HFFc6 (cell line): ENCODE data around the gene EXTL1. TPM values are rescaled to one million over a fixed set of nuclear protein-coding genes. Genes with fewer than 3 reads are reported as not detected.

Experiments
- DNase-seq: peaks from one replicate; pipeline ENCODE4 v3.0.0-alpha.2; 2018
- H3K27ac Mint-ChIP-seq: 2 replicates; pipeline ENCODE4 v1.8.0; 2020; ENCODE audit warnings: mild to moderate bottlenecking, mixed read lengths
- H3K27me3 Mint-ChIP-seq: 2 replicates; pipeline ENCODE4 v1.8.0; 2021; ENCODE audit warnings: mild to moderate bottlenecking, moderate library complexity, mixed read lengths; ENCODE audit not compliant: insufficient read depth
- H3K36me3 Mint-ChIP-seq: 2 replicates; pipeline ENCODE4 v1.8.0; 2021; ENCODE audit warnings: low read depth, mixed read lengths
- H3K4me1 Mint-ChIP-seq: 2 replicates; pipeline ENCODE4 v1.8.0; 2020; ENCODE audit warnings: low read depth, mixed read lengths
- H3K4me3 Mint-ChIP-seq: 2 replicates; pipeline ENCODE4 v1.8.0; 2020; ENCODE audit warnings: mild to moderate bottlenecking, moderate library complexity, mixed read lengths
- H3K9me3 Mint-ChIP-seq: 2 replicates; pipeline ENCODE4 v1.8.0; 2020; ENCODE audit warnings: mild to moderate bottlenecking, mixed read lengths
- CTCF ChIP-seq: fragments of 200-600 bp; sonication (generic); IDR thresholded peaks from 2 replicates; pipeline ENCODE4 v1.5.0; 2021; ENCODE audit warnings: antibody characterized with exemption, mild to moderate bottlenecking
- total RNA-seq, 6 experiments: library from RNA; stranded (reverse); fragmentation: NEBNext Ultra II Directional; extraction: Animal tissue kit (Norgen Biotek cat#: 25700); gene quantifications; 2 replicates in 1 of 6; 3 replicates in 5 of 6; pipeline ENCODE4 v1.2.3, GENCODE V29; 2021

EXTL1 gene
- total RNA-seq, 6 experiments from 2014 or later: 8.1 to 22.9 (median 9.4) TPM

DNA sequence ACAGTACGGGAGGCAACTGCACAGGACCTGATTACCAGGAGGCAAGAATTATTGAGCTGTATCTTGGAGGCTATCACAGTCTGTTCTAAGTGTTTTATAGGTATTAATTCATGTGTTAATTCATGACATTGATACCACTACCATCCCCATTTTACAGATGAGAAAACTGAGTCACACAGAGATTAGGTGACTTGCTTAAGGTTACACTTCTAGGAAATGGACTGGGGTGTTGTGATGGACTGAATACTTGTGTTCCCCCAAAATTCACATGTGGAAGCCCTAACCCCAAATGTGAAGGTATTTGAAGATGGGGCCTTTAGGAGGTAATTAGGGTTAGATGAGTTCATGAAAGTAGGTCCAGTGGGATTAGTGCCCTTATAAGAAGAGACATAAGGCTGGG is 55.9 kb downstream of the EXTL1 start:
- Mint-ChIP-seq H3K27ac (no peak overlapping the region), H3K4me1 (no peaks in the 10 kb centered on the region), H3K9me3 (no peaks in the 10 kb centered on the region), H3K36me3 (no peaks in the 10 kb centered on the region), H3K4me3 (no peak overlapping the region), H3K27me3 (peaks cover 47% of the 10 kb centered on the region)
- no peak for DNase-seq
- no peak for TF ChIP-seq CTCF

GRCh38 chr1:26078286-26079177 is 57.0 kb downstream of the EXTL1 start:
- Mint-ChIP-seq H3K36me3 (no peaks in the 10 kb centered on the region), H3K9me3 (no peaks in the 10 kb centered on the region), H3K27me3 (peaks cover 42% of the 10 kb centered on the region), H3K27ac (no peak overlapping the region), H3K4me1 (peaks cover 6% of the 10 kb centered on the region; the same call in 1 of the 2 replicates), H3K4me3 (no peak overlapping the region)
- no peak for TF ChIP-seq CTCF
- no peak for DNase-seq

DNA sequence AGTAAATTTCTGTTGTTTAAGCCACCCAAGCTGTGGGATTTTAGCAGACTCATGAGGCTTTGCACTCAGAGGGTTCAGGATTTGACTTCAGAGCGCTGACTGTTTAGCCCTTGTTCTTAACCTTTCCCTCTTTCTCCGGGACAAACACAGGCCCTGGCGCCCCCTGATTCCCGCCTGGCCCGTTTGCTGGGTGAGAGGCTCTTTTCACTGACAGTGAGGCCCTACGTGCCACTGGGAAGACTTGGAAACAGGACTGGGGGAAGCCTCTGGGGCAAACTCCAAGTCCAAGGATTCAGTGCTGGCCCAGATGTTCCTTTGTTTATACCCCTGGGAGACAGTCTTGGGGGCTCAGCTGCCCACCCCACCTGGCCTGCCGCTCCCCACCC is 57.6 kb downstream of the EXTL1 start:
- DNase-seq: no peak
- Mint-ChIP-seq H3K4me1 (peaks cover 11% of the 10 kb centered on the region), H3K36me3 (no peaks in the 10 kb centered on the region), H3K4me3 (no peak overlapping the region), H3K27ac (no peak overlapping the region), H3K27me3 (peaks cover 41% of the 10 kb centered on the region), H3K9me3 (no peaks in the 10 kb centered on the region)
- TF ChIP-seq CTCF: no peak

- no peak overlapping the region for H3K27ac Mint-ChIP-seq
Observed at GRCh38 chr1:26079960-26080814, 58.6 kb downstream of the EXTL1 start.

More at GRCh38 chr1:26079960-26080814, 58.6 kb downstream of the EXTL1 start:
- Mint-ChIP-seq H3K36me3 (no peaks in the 10 kb centered on the region), H3K4me1 (peaks cover 15% of the 10 kb centered on the region), H3K9me3 (no peaks in the 10 kb centered on the region), H3K4me3 (no peak overlapping the region), H3K27me3 (peaks cover 41% of the 10 kb centered on the region)
- no peak for DNase-seq
- TF ChIP-seq CTCF: no peak
